Gastroesophageal sphincter (tissue), 4 donors: Measurements from ENCODE around the gene ZNF385B. TPM values are rescaled to one million over a fixed set of nuclear protein-coding genes. Genes with fewer than 3 reads are reported as not detected.

ENCODE experiments used
- ATAC-seq: fragments of 150-250 bp; one replicate; pipeline ENCODE4 v1.9.1; 2016; ENCODE audit warnings: mild to moderate bottlenecking, moderate library complexity
- H3K27ac ChIP-seq, 4 donors: fragments of 200-600 bp; sonication (generic) in 3 of 4; 1 replicate in 3 of 4; 2 replicates in 1 of 4; pipeline ENCODE4 v1.5.1; 2016 to 2019
- H3K27me3 ChIP-seq: fragments of 200-600 bp; sonication (generic); one replicate; pipeline ENCODE4 v1.5.1; 2019
- H3K36me3 ChIP-seq, 2 donors: fragments of 200-600 bp; sonication (generic); one replicate each; pipeline ENCODE4 v1.5.1; 2019; ENCODE audit warnings: control low read depth in 1 of 2
- H3K4me1 ChIP-seq, 3 donors: fragments of 200-600 bp; sonication (generic); 1 replicate in 2 of 3; 2 replicates in 1 of 3; pipeline ENCODE4 v1.5.1; 2016 to 2019; ENCODE audit warnings: control low read depth in 2 of 3
- H3K4me3 ChIP-seq, 2 donors: fragments of 200-600 bp; sonication (generic); one replicate each; pipeline ENCODE4 v1.5.1; 2019; ENCODE audit warnings: mild to moderate bottlenecking in 1 of 2, moderate library complexity in 1 of 2
- H3K9me3 ChIP-seq, 3 donors: fragments of 200-600 bp; sonication (generic); one replicate each; pipeline ENCODE4 v1.5.1; 2017 to 2019; ENCODE audit warnings: control low read depth in 2 of 3
- EP300 ChIP-seq: sonication (generic); formaldehyde crosslinking; IDR thresholded peaks from one replicate; pipeline ENCODE4 v1.6.1; 2017; ENCODE audit warnings: antibody characterized with exemption, mild to moderate bottlenecking
- POLR2A ChIP-seq, 2 donors: fragments of 450-650 bp; IDR thresholded peaks; one replicate each; pipeline ENCODE4 v1.6.1; 2017; ENCODE audit warnings: antibody characterized with exemption in 2 of 2, mild to moderate bottlenecking in 2 of 2, moderate library complexity in 1 of 2
- POLR2AphosphoS5 ChIP-seq: sonication (generic); formaldehyde crosslinking; IDR thresholded peaks from one replicate; pipeline ENCODE4 v1.6.1; 2017; ENCODE audit warnings: antibody characterized with exemption
- WGBS, 2 donors: methylation state at CpG; one replicate each; pipeline ENCODE4 v1.1.5; 2018; ENCODE audit warnings: low coverage in 1 of 2; 5-methylcytosine and 5-hydroxymethylcytosine counted together
- total RNA-seq, 4 donors: library from RNA; depleted of rRNA; stranded (reverse); fragments of >200 nt; gene quantifications; one replicate each; pipeline ENCODE4 v1.1.0, GENCODE V29; 2016
- TF ChIP-seq, protein P1 (sequence below), 4 experiments: fragments of 200-600 bp in 2 of 4; fragments of 450-650 bp in 2 of 4; sonication (generic) in 1 of 4; IDR thresholded peaks; one replicate each; pipeline ENCODE4 v1.5.1; 2017 to 2019; ENCODE audit warnings: antibody characterized with exemption in 4 of 4, mild to moderate bottlenecking in 2 of 4, moderate library complexity in 2 of 4

Gene ZNF385B
- total RNA-seq, 4 donors from 2014 or later = 2.7 to 7.6 (median 3.9) TPM

DNA sequence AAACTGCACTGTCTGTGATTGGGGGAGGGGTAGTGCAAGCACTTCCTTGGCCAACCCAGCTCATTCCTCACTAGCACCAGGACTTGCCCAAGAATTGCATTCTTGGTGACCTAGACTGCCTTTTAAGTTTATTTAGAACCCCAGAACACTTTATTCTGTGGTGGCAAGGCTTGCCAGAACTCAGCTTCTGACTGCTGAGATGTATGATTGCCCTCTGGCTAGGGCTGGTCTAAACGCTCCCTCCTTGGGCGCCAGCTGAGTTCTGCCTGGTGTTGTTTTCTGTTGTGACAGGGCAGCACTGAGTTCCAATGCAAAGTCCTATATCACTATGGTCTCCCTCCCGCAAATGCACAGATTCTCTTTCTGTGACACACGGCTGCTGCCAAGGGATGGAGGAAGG lies 247.7 kb downstream of the ZNF385B start:
- ATAC-seq = peak; percentile 36
- no peaks in the 10 kb centered on the region for H3K36me3 ChIP-seq
- H3K27me3 ChIP-seq = no peaks in the 10 kb centered on the region
- TF ChIP-seq POLR2A (IDR thresholded peaks at IDR 0.05) = no peak
- no peak for TF ChIP-seq POLR2AphosphoS5
- TF ChIP-seq, protein P1, sequence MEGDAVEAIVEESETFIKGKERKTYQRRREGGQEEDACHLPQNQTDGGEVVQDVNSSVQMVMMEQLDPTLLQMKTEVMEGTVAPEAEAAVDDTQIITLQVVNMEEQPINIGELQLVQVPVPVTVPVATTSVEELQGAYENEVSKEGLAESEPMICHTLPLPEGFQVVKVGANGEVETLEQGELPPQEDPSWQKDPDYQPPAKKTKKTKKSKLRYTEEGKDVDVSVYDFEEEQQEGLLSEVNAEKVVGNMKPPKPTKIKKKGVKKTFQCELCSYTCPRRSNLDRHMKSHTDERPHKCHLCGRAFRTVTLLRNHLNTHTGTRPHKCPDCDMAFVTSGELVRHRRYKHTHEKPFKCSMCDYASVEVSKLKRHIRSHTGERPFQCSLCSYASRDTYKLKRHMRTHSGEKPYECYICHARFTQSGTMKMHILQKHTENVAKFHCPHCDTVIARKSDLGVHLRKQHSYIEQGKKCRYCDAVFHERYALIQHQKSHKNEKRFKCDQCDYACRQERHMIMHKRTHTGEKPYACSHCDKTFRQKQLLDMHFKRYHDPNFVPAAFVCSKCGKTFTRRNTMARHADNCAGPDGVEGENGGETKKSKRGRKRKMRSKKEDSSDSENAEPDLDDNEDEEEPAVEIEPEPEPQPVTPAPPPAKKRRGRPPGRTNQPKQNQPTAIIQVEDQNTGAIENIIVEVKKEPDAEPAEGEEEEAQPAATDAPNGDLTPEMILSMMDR (IDR thresholded peaks at IDR 0.05) = no peak
- no peak for TF ChIP-seq EP300
- no peak overlapping the region for H3K27ac ChIP-seq
- peaks cover 0 to 18% (median 0%) of the 10 kb centered on the region in 3 donors for H3K4me1 ChIP-seq
- WGBS, 2 donors = 77 to 93% methylated on average over 2 to 4 of the region's 4 CpGs
- no peaks in the 10 kb centered on the region for H3K9me3 ChIP-seq
- no peak overlapping the region for H3K4me3 ChIP-seq

DNA sequence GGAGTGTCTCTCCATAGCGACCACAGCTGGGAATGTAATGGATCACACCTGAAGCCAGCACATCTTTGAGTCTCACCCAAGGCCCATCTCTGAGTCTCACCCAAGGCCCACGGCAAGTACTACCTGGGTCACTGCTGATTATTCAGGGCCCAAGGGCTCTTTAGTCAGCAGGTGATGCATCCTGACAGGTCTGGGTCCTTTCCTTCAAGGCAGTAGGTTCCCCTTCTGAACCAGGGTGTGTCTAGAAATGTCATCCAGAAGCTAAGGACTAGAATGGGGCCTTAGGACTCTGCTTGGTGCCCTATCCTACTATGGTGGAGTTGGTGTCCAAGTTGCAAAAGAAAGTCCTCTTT lies 248.1 kb downstream of the ZNF385B start:
- H3K27ac ChIP-seq = no peak overlapping the region
- TF ChIP-seq POLR2A (IDR thresholded peaks at IDR 0.05) (no peak), POLR2AphosphoS5 (no peak), EP300 (no peak)
- TF ChIP-seq, protein P1 (IDR thresholded peaks at IDR 0.05) = no peak
- WGBS, 2 donors = 100% methylated on average over 1 of the region's 2 CpGs; no CpG with 5 or more reads in 1 of the 2 donors
- H3K4me3 ChIP-seq = no peak overlapping the region
- peaks cover 0 to 18% (median 0%) of the 10 kb centered on the region in 3 donors for H3K4me1 ChIP-seq
- no peaks in the 10 kb centered on the region for H3K27me3 ChIP-seq
- no peaks in the 10 kb centered on the region for H3K9me3 ChIP-seq
- no peak for ATAC-seq
- no peaks in the 10 kb centered on the region for H3K36me3 ChIP-seq

DNA sequence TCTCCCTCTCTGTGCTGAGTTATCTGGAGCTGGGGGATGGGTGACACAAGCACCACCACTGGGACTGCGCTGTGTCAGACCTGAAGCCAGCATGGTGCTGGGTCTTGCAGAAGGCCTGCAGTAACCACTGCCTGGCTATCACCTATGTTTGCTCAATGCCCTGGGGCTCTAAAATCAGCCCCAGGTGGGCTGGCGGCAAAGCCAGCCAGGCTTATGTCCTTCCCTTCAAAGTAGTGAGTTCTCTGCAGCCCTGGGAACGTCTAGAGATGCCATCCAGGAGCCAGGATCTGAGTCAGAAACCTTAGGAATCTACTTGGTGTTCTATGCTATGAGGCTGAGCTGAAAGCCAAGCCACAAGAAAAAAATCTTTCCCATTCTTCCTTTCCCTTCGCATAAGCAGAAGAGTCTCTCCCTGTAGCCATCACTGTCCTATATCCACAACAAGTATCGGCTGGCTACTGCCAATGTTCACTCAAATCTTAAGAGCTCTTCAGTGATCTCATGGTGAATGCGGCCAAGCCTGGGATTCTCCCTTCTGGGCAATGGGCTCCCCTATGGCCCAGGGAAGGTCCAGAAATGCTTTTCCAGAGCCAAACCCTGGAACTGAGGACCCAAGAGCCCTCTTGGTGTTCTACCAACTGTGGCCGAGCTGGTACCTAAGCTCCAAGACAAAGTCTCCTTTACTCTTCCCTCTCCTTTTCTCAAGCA lies 248.7 kb downstream of the ZNF385B start:
- TF ChIP-seq POLR2AphosphoS5 (no peak), EP300 (no peak), POLR2A (IDR thresholded peaks at IDR 0.05) (no peak)
- TF ChIP-seq, protein P1 (IDR thresholded peaks at IDR 0.05) = no peak
- no peak overlapping the region for H3K27ac ChIP-seq
- H3K27me3 ChIP-seq = no peaks in the 10 kb centered on the region
- peaks cover 0 to 18% (median 0%) of the 10 kb centered on the region in 3 donors for H3K4me1 ChIP-seq
- no peaks in the 10 kb centered on the region for H3K36me3 ChIP-seq
- H3K9me3 ChIP-seq = no peaks in the 10 kb centered on the region
- no peak overlapping the region for H3K4me3 ChIP-seq
- ATAC-seq = no peak
- 89 to 100% methylated on average over 3 to 5 of the region's 7 CpGs for WGBS, 2 donors

DNA sequence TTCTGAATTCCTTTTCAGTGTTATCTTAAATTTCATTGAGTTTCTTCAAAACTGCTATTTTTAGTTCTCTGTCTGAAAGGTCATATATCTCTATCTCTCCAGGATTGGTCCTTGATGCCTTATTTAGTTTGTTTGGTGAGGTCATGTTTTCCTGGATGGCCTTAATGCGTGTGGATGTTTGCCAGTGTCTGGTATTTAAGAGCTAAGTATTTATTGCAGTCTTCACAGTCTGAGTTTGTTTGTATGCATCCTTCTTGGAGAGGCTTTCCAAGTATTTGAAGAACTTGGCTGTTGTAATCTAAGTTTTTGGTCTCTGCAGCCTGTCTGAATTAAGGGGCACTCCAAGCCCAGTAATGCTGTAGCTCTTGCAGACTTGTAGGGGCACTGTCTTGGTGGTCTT lies 249.3 kb downstream of the ZNF385B start:
- H3K4me3 ChIP-seq = no peak overlapping the region
- no peak overlapping the region for H3K27ac ChIP-seq
- H3K9me3 ChIP-seq = no peaks in the 10 kb centered on the region
- 58% methylated on average over 1 of the region's 1 CpG; no CpG with 5 or more reads in 1 of the 2 donors for WGBS, 2 donors
- H3K36me3 ChIP-seq = no peaks in the 10 kb centered on the region
- H3K27me3 ChIP-seq = no peaks in the 10 kb centered on the region
- no peak for TF ChIP-seq POLR2A (IDR thresholded peaks at IDR 0.05)
- TF ChIP-seq POLR2AphosphoS5 = peak; percentile 9
- H3K4me1 ChIP-seq = peaks cover 0 to 18% (median 0%) of the 10 kb centered on the region in 3 donors
- no peak for ATAC-seq

DNA sequence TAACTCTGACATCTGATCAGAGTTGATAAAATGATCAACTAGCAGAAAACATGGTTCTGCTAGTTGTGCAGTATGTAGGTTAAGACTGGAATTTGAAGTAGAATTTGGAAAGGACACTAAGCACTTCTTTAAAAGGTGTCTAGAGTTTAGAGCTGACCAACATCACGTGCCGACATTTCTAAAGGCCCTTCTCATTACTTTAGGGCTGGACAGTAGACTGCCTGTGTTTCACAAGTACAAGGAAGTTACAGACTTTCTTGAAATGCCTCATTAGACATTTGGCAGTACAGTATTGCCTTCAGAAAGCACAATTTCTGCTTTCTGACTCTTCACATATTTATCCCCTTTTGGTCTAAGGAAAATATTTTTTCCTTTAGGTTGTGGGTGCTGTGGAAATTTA lies 255.3 kb downstream of the ZNF385B start:
- peaks cover 0 to 28% (median 0%) of the 10 kb centered on the region in 3 donors for H3K4me1 ChIP-seq
- 67 to 69% methylated on average over 2 of the region's 2 CpGs for WGBS, 2 donors
- H3K27me3 ChIP-seq = no peaks in the 10 kb centered on the region
- ATAC-seq = no peak
- no peak for TF ChIP-seq EP300
- TF ChIP-seq, protein P1 (IDR thresholded peaks at IDR 0.05) = no peak
- no peak for TF ChIP-seq POLR2AphosphoS5
- no peak for TF ChIP-seq POLR2A (IDR thresholded peaks at IDR 0.05)
- no peaks in the 10 kb centered on the region for H3K36me3 ChIP-seq
- H3K27ac ChIP-seq = no peak overlapping the region
- no peak overlapping the region for H3K4me3 ChIP-seq
- H3K9me3 ChIP-seq = no peaks in the 10 kb centered on the region
